ENCODE results near the gene CDC42BPA.
A peak's percentile ranks its signal among the peaks of the same experiment; 100 is the strongest.

CDC42BPA gene

DNA sequence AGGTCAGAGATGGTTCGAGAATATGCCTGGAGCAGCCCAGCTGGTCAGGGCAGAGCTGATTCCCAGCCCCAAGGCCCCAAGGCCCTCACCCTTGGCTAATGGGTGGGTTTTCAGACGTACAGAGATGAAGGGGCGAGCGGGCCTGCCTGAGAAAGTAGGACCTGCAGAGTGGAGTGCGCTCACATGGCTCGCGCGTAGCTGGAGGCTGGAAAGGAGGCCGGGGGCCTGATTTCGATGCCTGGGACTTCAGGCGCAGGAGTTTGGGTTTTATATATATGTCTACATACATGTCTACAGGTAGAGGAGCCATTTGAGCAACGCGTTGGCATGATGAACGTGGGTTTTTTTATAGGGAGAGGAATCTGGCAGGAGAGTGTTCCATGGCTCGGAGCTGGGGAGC, 369.3 kb downstream of the CDC42BPA start:
- DNase-seq (ENCODE audit: low read depth in 1 of 2, low spot score in 1 of 2), result no peak

DNA sequence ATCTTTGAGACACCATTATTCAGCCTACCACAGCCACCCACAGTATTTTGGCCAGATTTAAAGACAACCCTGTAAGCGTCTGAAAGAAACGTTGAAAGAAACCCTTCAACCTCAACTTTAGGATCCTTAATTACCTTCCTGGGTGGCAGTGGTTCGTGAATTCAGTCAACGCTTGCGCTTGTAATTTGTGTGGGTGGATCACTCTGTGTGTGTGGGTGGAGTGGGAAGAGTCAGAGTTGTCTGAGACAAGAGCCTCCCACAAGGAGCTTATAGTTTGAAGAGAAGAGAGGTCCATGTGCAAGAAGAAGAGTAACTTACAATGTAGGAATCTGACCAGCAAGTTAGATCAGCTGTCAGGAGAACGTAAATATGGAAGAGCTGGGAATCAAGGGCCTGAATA, 369.8 kb downstream of the CDC42BPA start:
- no peak for DNase-seq (ENCODE audit: low read depth in 1 of 2, low spot score in 1 of 2)

DNA sequence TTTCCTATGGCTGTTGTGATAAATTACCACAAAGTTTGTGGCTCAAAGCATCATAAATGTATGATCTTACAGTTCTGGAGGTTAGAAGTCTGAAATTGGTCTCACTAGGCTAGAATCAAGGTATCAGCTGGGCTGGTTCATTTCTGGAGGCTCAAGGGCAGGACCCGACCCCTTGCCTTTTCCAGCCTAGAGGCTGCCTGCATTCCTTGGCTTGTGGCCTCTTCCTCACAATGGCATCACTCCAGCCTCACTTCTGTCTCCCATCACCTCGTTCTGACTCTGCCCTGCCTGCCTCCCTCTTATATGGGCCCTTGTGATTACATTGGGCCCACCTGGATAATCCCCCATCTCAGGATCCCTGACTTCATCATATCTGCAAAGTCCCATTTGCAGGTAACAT, 370.2 kb downstream of the CDC42BPA start:
- no peak for DNase-seq (ENCODE audit: low read depth in 1 of 2, low spot score in 1 of 2)

DNA sequence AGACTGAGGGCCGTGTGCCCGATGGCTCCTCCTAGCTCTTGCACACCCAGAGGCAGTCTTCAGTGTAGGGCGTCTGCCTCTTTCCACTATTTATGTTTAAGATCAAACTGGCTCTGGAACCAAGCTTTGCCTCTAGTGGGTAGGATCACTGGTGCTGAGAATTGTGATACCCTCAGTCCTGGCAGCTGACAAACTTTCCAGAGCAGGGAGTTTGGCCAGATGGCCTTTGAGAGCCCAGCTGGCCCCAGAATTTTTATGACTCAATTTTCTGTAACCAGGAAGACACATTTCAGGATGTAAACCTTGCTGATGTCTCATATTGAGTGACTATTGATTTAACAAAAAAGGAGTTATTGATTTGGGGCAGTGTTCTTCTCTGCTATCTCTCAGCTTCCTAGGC, 371.5 kb downstream of the CDC42BPA start:
- DNase-seq (ENCODE audit: low read depth in 1 of 2, low spot score in 1 of 2), result no peak

DNA sequence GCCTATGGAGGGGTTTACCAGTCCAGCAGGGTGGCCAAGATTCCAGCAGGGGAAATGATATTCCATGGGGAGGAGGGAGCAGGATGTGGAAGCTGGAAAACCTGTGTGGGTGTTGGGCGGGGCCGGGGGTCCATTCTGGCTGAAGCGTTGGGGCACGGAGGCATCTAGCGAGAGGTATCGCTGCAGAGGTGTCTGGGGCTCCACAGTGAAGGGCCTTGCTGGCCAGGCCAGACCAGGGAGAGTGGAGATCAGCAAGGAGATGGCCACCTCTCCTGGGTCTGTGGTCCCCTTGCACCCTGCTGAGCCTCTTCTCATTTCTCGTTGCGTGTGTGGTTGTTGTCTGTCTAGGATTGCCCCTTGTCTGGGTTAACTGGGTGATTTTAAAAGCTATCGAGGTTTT, 372.0 kb downstream of the CDC42BPA start:
- DNase-seq (ENCODE audit: low read depth in 1 of 2, low spot score in 1 of 2), result no peak

DNA sequence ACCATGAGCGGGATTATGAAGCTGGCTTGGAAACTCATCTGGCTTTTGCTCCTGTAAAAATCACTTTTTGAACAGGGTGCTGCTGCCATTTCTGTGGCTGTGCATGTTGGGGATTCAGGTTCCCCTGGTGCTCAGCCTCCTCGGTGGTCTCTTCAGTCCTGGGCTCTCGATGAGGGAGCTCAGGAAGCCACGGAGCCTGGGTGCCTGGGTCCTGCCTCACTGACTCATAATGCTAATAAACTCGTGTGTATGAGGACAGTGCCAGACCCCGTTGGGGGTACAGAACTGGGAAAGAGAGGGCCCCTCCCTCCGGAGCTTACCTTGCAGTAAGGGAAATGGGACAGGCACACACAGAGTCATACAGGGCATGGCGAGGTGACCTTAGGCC, 372.4 kb downstream of the CDC42BPA start:
- no peak for DNase-seq (ENCODE audit: low read depth in 1 of 2, low spot score in 1 of 2)

DNA sequence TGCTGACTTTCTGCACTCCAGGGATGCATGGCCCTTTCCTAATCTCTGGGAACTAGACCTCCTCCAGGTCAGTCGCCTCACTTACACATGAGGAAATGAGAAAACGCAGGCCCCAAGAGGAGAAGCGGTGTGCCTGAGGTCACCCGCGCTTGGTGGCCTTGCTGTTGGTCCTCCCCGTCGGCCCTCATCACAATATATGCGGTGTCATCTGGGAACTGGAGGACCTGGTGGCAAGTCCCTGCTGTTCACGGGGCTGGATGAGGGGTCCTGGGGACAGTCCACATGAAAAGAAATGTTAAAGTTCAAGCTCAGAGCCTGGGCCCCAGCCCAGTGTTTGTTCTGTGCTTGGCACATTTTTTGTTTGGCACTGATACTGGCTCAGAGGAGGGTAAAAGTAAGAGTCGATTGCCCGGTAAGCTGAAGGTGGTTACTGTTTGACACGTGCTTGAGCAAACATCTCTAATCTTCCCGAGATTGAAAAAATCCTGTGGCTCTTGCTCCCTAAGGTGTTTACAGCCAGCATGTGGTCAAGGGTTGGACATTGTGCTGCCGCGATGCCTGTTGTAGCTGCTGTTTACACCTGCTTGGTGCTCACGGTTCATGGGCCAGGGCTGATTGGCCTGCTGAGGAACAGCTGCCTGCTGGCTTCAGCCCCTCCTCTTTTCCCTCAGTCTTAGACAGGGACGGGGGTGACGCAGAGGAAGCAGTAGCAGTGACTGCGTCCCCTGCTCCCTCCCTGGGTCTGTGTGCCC, 373.0 kb downstream of the CDC42BPA start:
- no peak for DNase-seq (ENCODE audit: low read depth in 1 of 2, low spot score in 1 of 2)

DNA sequence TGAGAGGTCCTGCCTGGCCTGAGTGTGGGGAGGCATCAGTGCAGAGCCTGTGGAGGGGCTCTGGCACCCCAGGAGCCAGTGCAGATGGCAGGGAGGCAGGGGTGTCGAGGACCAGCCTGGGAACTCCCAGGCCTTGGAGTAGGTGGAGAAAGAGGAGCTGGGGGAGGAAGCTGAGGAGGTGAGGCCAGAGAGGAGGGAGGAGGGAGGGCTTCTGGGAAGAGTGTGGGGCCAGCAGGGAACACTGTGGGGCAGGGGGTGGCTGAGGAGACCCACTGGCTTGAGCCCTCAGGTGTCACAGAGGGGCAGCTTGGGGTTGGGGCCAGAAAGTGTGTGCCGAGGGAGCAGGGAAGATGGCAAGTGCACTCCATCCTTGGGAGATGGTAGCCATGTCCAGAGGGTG, 374.4 kb downstream of the CDC42BPA start:
- no peak for DNase-seq (ENCODE audit: low read depth in 1 of 2, low spot score in 1 of 2)

DNA sequence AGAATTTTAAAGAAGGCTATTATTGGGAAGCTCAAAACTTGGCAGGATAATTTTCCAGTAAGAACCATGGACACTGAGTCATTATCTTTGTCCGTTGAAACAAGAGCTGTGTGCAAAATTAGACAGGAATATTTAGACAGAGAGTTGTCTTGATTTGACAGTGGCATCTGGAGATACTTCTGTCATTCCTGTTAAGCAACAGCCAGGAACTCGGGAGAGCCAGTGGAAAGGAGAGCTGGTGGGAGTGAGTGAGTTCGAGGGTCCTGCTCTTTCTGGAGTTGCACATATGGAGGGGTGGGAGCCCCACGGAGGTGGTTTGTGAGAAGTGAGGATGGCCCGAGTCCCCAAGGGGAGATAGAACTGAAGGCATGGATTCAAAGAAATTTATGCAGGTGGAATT, 375.1 kb downstream of the CDC42BPA start:
- DNase-seq (ENCODE audit: low read depth in 1 of 2, low spot score in 1 of 2), result no peak

DNA sequence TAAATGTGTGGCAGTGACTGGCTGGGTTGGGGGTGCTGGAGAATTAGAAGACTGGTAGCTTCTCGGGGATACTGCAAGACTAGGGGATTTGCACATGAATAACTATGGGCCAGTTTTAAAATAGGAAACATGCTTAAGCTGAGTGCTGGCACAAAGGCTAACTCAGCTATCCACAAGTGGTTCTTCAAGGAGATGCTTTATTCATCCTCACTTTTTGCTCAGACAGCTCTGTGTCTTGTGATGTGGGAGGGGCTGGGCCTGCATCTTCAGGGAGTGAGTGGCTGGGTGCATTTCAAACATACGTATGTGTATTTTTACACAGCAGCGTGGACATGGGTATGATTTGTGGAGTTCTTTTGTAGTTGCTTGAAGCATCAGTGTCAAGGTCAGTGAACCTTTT, 375.9 kb downstream of the CDC42BPA start:
- DNase-seq (ENCODE audit: low read depth in 1 of 2, low spot score in 1 of 2), result no peak

DNA sequence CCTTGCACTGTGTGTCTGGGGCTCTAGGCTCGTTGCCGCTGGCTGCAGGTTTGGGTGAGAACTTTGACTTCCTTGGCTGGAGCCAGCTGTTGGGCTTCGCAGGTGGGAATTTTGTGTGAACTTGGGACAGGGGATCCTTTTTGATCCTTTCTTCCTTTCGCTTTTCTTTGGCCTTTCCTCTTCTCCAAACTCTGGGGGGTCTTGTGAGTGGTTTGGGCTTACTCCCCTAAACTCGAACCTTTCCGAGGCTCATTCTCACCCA, 377.6 kb downstream of the CDC42BPA start:
- DNase-seq (ENCODE audit: low read depth in 1 of 2, low spot score in 1 of 2), result no peak

DNA sequence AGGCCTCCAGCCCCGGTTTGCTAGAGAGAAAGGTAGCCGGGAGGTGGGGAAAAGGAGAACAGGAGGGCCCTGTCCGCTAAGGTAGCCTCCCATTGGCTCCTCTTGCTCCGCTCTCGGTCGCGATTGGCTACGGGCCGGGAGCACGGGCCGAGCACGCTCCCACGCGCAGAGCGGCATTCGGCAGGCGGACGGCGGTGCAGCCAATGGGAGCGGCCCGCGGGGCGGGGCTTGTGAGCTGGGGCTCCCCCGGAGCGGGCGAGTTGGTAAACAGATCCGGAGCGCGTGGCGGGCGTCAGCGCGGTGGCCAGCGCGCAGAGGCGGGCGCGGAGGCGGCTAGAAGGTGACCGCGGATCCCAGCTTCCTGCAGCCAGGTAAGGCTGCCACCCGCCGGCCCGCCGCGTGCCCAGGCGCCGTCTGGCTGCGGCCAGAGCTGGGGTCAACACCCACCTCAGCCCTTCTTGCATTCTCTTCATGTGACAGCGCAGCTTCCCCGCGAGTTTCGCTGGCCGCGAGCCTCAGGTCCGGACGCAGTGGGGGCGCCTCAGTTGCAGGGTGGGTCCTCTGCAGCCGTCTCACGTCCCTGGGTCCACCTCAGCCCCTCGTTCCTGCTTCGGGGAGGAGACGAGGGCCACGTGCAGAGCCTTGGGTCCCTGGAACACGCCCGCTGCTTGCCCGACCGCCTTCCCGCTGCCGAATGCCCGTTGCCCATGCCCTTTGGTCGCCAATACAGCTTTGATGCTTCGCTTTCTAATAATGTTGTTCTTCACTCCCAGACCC, 378.1 kb downstream of the CDC42BPA start, which contains the start of gene COQ8A:
COQ8A (plus strand) TSS at position 266 of the 777 bp plus-strand sequence. CDS start 21,092 bp downstream, outside the sequence.
- peak; percentile 93 to 99 for DNase-seq (ENCODE audit: low read depth in 1 of 2, low spot score in 1 of 2)
